ENCODE data around the gene DYRK1B.
"Not testable (repeated sequence)": the region's sequence is repeated elsewhere in the genome, so short reads cannot be mapped to it uniquely, and the experiment has no call there.

Gene DYRK1B

GRCh38 chr19:39809368-39809767 lies 24.6 kb downstream of the DYRK1B start:
- no peak for DNase-seq (ENCODE audit: low read depth)

DNA sequence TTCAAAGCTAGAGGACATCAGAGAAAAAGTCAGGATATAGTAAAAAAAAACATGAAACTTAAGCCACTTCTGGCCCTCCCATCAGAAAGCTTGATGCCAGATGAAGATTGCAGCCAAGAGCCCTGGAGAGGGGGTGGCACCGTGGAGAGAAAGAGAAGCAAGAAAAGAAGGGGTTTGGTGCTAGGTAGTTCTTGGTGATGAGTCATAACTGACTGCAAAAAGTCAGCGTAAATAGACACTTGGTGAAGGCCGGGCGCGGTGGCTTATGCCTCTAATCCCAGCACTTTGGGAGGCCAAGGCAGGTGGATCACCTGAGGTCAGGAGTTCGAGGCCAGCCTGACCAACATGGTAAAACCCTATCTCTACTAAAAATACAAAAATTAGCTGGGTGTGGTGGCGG lies 25.3 kb downstream of the DYRK1B start:
- DNase-seq (ENCODE audit: low read depth) = not testable (repeated sequence)

DNA sequence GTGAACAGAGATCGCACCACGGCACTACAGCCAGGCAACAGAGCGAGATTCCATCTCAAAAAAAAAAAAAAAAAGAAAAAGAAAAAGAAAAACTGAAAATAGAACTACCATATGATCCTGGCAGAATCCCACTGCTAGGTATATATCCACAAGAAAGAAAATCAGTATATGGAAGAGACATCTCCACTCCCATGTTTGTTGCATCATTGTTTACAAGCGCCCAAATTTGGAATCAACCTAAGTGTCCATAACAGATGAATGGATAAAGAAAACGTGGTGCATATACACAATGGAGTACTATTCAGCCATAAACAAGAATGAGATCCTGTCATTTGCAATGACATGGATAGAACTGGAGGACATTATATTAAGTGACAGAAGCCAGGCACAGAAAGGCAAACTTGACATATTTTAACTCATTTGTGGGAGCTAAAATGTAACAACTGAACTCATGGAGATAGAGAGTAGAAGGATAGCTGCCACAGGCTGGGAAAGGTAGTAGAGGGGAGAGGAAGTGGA lies 26.1 kb downstream of the DYRK1B start:
- DNase-seq (ENCODE audit: low read depth) = no peak

GRCh38 chr19:39805104-39805503 lies 28.9 kb downstream of the DYRK1B start:
- DNase-seq (ENCODE audit: low read depth) = no peak

DNA sequence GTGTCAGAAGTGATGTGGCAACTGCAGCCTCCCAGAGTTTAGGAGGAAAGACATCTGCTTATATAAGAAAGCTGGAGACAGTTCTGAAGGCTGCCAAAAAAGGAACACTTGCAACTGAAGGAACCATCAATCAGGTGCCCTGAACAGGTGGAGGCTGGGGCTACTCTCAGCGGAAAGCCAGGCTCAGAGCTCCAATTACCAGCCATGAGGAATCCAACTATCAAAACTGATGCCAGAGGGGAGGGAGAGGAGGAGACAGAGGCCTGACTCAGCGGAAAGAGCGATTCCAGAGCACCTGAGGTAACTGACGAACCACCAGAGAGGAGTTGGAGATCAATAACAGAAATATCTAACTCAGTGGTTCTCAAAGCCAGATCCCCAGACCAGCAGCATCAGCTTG lies 31.0 kb downstream of the DYRK1B start:
- no peak for DNase-seq (ENCODE audit: low read depth)

DNA sequence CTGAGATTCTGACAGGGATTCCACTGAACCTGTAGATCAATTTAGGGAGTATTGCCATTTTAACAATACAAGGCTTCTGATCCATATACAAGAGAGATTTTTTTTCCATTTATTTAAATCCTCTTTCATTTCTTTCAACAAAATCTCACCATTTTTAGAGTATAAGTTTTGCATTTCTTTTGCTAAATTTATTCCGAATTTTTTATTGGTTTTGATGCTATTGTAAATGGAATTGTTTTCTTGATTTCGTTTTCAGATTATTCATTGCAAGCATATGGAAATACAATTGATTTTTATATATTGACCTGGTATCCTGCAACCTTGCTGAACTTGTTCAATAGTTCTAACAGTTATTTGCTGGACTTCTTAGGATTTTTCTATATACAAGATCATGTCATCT lies 36.9 kb downstream of the DYRK1B start:
- DNase-seq (ENCODE audit: low read depth) = no peak

DNA sequence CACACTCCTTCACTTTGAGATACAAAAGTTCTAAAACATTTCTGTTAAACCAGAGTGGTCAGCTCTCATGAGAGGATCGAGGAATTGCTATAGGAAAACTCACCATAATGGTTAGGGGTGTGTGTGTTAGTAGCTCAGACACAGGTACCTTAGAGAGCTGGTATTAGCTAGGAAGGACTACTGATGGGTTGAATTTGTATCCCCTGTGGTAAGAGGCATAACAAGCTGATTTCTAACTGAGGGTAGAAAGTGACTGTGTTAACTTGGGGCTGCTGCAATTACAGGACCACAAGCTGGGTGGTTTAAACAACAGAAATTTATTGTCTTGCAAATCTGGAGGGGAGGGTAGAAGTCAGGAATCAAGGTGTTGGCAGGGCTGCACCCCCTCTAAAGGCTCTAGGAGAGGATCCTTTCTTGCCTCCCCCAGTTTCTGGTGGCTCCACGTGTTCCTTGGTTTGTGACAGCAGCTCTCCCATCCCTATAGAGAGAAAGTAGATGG lies 37.9 kb downstream of the DYRK1B start:
- no peak for DNase-seq (ENCODE audit: low read depth)

DNA sequence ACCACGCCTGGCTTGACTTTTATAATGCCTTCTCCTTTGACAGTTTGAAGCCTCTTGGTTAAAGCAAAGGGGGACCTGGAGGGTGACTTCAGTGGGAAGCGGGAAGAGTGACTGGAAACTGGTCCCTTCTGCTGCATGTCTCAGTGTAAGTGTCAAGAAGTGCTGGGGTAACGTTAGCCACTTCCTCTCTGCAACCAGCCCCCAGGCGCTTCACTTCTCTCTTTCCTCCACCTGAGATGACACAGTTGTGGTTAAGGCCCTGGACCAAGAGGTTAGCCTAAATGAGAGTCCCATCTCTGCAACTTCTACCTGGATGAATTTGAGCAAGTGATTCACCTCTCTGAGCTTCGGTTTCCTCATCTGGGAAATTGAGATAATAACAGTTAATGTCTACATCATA lies 39.0 kb downstream of the DYRK1B start:
- DNase-seq (ENCODE audit: low read depth) = no peak

- peak; percentile 11 for DNase-seq (ENCODE audit: low read depth)
Observed at GRCh38 chr19:39792999-39793546, 40.9 kb downstream of the DYRK1B start.

- no peak for DNase-seq (ENCODE audit: low read depth)
Observed at GRCh38 chr19:39788244-39788643, 45.7 kb downstream of the DYRK1B start.

- no peak for DNase-seq (ENCODE audit: low read depth)
Observed at GRCh38 chr19:39780894-39781293, 53.1 kb downstream of the DYRK1B start.

- DNase-seq (ENCODE audit: low read depth) = no peak
Observed at GRCh38 chr19:39778763-39779162, 55.2 kb downstream of the DYRK1B start, which contains the start of gene LEUTX. LEUTX (plus strand) TSS chr19:39778854; CDS start chr19:39778921, 67 bp downstream.

Data from CMK (cell line).